Measurements from ENCODE around the gene PYCARD.

PYCARD gene

GRCh38 chr16:31243734-31244670 is 41.4 kb upstream of the PYCARD start:
- in situ Hi-C loops (cut with MboI; ENCODE audit: low sequenced_read_pairs, unreplicated experiment), result no loop called here
- no peak for TF ChIP-seq CTCF (IDR thresholded peaks at IDR 0.05; ENCODE audit: borderline replicate concordance, control extremely low read depth, extremely low read depth, insufficient read depth, missing control alignments)
- DNase-seq (ENCODE audit: low spot score), result peak; percentile 50

GRCh38 chr16:31242206-31242605 is 39.6 kb upstream of the PYCARD start:
- no peak for TF ChIP-seq CTCF (IDR thresholded peaks at IDR 0.05; ENCODE audit: borderline replicate concordance, control extremely low read depth, extremely low read depth, insufficient read depth, missing control alignments)
- in situ Hi-C loops (cut with MboI; ENCODE audit: low sequenced_read_pairs, unreplicated experiment), result no loop called here
- DNase-seq (ENCODE audit: low spot score), result no peak

GRCh38 chr16:31238041-31238440 is 35.5 kb upstream of the PYCARD start:
- in situ Hi-C loops (cut with MboI; ENCODE audit: low sequenced_read_pairs, unreplicated experiment), result no loop called here
- DNase-seq (ENCODE audit: low spot score), result no peak
- no peak for TF ChIP-seq CTCF (IDR thresholded peaks at IDR 0.05; ENCODE audit: borderline replicate concordance, control extremely low read depth, extremely low read depth, insufficient read depth, missing control alignments)

GRCh38 chr16:31229501-31229900 is 26.9 kb upstream of the PYCARD start:
- in situ Hi-C loops (cut with MboI; ENCODE audit: low sequenced_read_pairs, unreplicated experiment), result no loop called here
- no peak for TF ChIP-seq CTCF (IDR thresholded peaks at IDR 0.05; ENCODE audit: borderline replicate concordance, control extremely low read depth, extremely low read depth, insufficient read depth, missing control alignments)
- DNase-seq (ENCODE audit: low spot score), result no peak

- no peak for DNase-seq (ENCODE audit: low spot score)
- in situ Hi-C loops (cut with MboI; ENCODE audit: low sequenced_read_pairs, unreplicated experiment), result no loop called here
- TF ChIP-seq CTCF (IDR thresholded peaks at IDR 0.05; ENCODE audit: borderline replicate concordance, control extremely low read depth, extremely low read depth, insufficient read depth, missing control alignments), result no peak
These were observed 25.6 kb upstream of the PYCARD start for GRCh38 chr16:31228206-31228605.

- no peak for DNase-seq (ENCODE audit: low spot score)
- no peak for TF ChIP-seq CTCF (IDR thresholded peaks at IDR 0.05; ENCODE audit: borderline replicate concordance, control extremely low read depth, extremely low read depth, insufficient read depth, missing control alignments)
- in situ Hi-C loops (cut with MboI; ENCODE audit: low sequenced_read_pairs, unreplicated experiment), result no loop called here
These were observed 22.6 kb upstream of the PYCARD start for GRCh38 chr16:31225193-31225592.
